ENCODE data around the gene NOL12.

NOL12 gene

GRCh38 chr22:37741312-37741795, 55.2 kb downstream of the NOL12 start (continued):
- peak; percentile 98 for TF ChIP-seq PRDM4 (tag by site-specific recombination; IDR thresholded peaks at IDR 0.05)
- TF ChIP-seq KLF10 (tag by site-specific recombination; IDR thresholded peaks at IDR 0.05): peak; percentile 28; the same call in 1 of the 2 replicates
- TF ChIP-seq ZNF585B (tag by site-specific recombination; IDR thresholded peaks at IDR 0.05): no peak
- TF ChIP-seq ZNF488 (tag by site-specific recombination; IDR thresholded peaks at IDR 0.05): no peak
- no peak for TF ChIP-seq SP3 (tag by site-specific recombination; IDR thresholded peaks at IDR 0.05)
- TF ChIP-seq ZNF626 (tag by site-specific recombination; IDR thresholded peaks at IDR 0.05): no peak
- TF ChIP-seq ZNF664 (tag by site-specific recombination; IDR thresholded peaks at IDR 0.05): no peak
- no peak for TF ChIP-seq KLF1 (tag by site-specific recombination; IDR thresholded peaks at IDR 0.05)
- TF ChIP-seq ZNF24 (tag by site-specific recombination; IDR thresholded peaks at IDR 0.05): peak; percentile 52; the same call in 1 of the 2 replicates
- TF ChIP-seq ZNF596 (tag by site-specific recombination; IDR thresholded peaks at IDR 0.05): no peak
- no peak for TF ChIP-seq PRDM2 (tag by site-specific recombination; IDR thresholded peaks at IDR 0.05; ENCODE audit: borderline replicate concordance)
- TF ChIP-seq SALL2 (tag by site-specific recombination; IDR thresholded peaks at IDR 0.05; ENCODE audit: borderline replicate concordance): no peak
- no peak for TF ChIP-seq ZNF37A (tag by site-specific recombination; IDR thresholded peaks at IDR 0.05)
- no peak for TF ChIP-seq ZNF621 (tag by site-specific recombination; IDR thresholded peaks at IDR 0.05)
- TF ChIP-seq ZBTB6 (tag by site-specific recombination; IDR thresholded peaks at IDR 0.05): no peak; the same call in 1 of the 2 replicates
- 0 out of 2 replicates have a peak, but pooled peaks have one; percentile 46 for TF ChIP-seq IKZF3 (tag by site-specific recombination; IDR thresholded peaks at IDR 0.05)
- no peak for TF ChIP-seq ZSCAN16 (tag by site-specific recombination; IDR thresholded peaks at IDR 0.05)
- TF ChIP-seq ZNF311 (tag by site-specific recombination; IDR thresholded peaks at IDR 0.05; ENCODE audit: borderline replicate concordance): no peak
- no peak for TF ChIP-seq HOXD13 (CRISPR knock-in tag; IDR thresholded peaks at IDR 0.05; ENCODE audit: borderline replicate concordance)
- 0 out of 2 replicates have a peak, but pooled peaks have one; percentile 55 for TF ChIP-seq ZNF324 (tag by site-specific recombination; IDR thresholded peaks at IDR 0.05)
- TF ChIP-seq ZBTB17 (tag by site-specific recombination; IDR thresholded peaks at IDR 0.05): peak; percentile 38; the same call in 1 of the 2 replicates
- peak; percentile 74 for TF ChIP-seq GLIS1 (tag by site-specific recombination; IDR thresholded peaks at IDR 0.05)
- TF ChIP-seq ZNF133 (tag by site-specific recombination; IDR thresholded peaks at IDR 0.05): peak; percentile 53; the same call in 1 of the 2 replicates
- TF ChIP-seq ZNF518A (tag by site-specific recombination; conservative IDR thresholded peaks at IDR 0.05; ENCODE audit: low read depth): no peak
- TF ChIP-seq ZNF76 (tag by site-specific recombination; IDR thresholded peaks at IDR 0.05; ENCODE audit: borderline replicate concordance, low read depth): 0 out of 2 replicates have a peak, but pooled peaks have one; percentile 6
